H1 (cell line): ENCODE measurements around the gene PCYT1A. TPM values are rescaled to one million over a fixed set of nuclear protein-coding genes. Genes with fewer than 3 reads are reported as not detected.

ENCODE experiments used
- CTCF ChIA-PET: fragments of 300-600 bp; sonication (Branson Sonifier 250); formaldehyde crosslinking; loops from one replicate; lab custom pipeline; 2021; ENCODE audit not compliant: partially characterized antibody; lab: Charles Lee
- POLR2A ChIA-PET: fragments of 300-600 bp; sonication (Branson Sonifier 250); formaldehyde crosslinking; loops from one replicate; lab custom pipeline; 2021; ENCODE audit warnings: inconsistent platforms; ENCODE audit not compliant: partially characterized antibody; lab: Charles Lee
- DNase-seq, 2 experiments: peaks; one replicate each; pipeline versions ENCODE4 v3.0.0 to v3.0.0-alpha.2; 2010 to 2022; ENCODE audit warnings: low spot score in 2 of 2, low read depth in 1 of 2, mixed read lengths in 1 of 2
- FAIRE-seq: peaks from 2 replicates; lab custom pipeline; 2011; peaks lifted over from hg19 to GRCh38; lab: Jason Lieb, UNC
- H2AFZ ChIP-seq: 2 replicates; pipeline ENCODE4 v1.8.1; 2012; ENCODE audit warnings: low read length, inconsistent platforms
- H2AK5ac ChIP-seq: 2 replicates; pipeline ENCODE4 v1.6.1; 2013; ENCODE audit warnings: low read depth, low read length
- H2BK120ac ChIP-seq: replicated peaks from 2 replicates; pipeline ENCODE3; 2013; ENCODE audit warnings: low read depth, low read length, inconsistent platforms
- H2BK12ac ChIP-seq: 2 replicates; pipeline ENCODE4 v1.6.1; 2013; ENCODE audit warnings: low read depth, low read length
- H2BK15ac ChIP-seq: 2 replicates; pipeline ENCODE4 v1.6.1; 2013; ENCODE audit warnings: low read length
- H2BK20ac ChIP-seq: 2 replicates; pipeline ENCODE4 v1.6.1; 2013; ENCODE audit warnings: low read length
- H2BK5ac ChIP-seq: 2 replicates; pipeline ENCODE4 v1.6.1; 2013; ENCODE audit warnings: low read depth, low read length
- H3K14ac ChIP-seq: 2 replicates; pipeline ENCODE4 v1.6.1; 2013; ENCODE audit warnings: inconsistent platforms; ENCODE audit not compliant: insufficient read length
- H3K18ac ChIP-seq: 2 replicates; pipeline ENCODE4 v1.6.1; 2013; ENCODE audit warnings: low read length; ENCODE audit errors: extremely low read depth
- H3K23ac ChIP-seq: 2 replicates; pipeline ENCODE4 v1.6.1; 2013; ENCODE audit warnings: inconsistent platforms; ENCODE audit not compliant: insufficient read length
- H3K23me2 ChIP-seq: 2 replicates; pipeline ENCODE4 v1.6.1; 2013; ENCODE audit warnings: low read depth, low read length
- H3K27ac ChIP-seq: 2 replicates; pipeline ENCODE4 v1.6.1; 2011; ENCODE audit warnings: low read depth, low read length, inconsistent platforms
- H3K27me3 ChIP-seq, 4 experiments: replicated peaks in 1 of 4; 1 replicate in 1 of 4; 2 replicates in 3 of 4; pipeline versions ENCODE4 v1.6.1 to v1.8.1; 2011 to 2013; ENCODE audit warnings: low read length in 3 of 4, mild to moderate bottlenecking in 3 of 4, inconsistent platforms in 2 of 4, mixed read lengths in 2 of 4, moderate library complexity in 1 of 4; ENCODE audit not compliant: control insufficient read depth in 3 of 4, insufficient read depth in 3 of 4; ENCODE audit errors: extremely low read depth in 1 of 4
- H3K36me3 ChIP-seq, 4 experiments: 2 replicates each; pipeline versions ENCODE4 v1.6.1 to v1.8.1; 2011 to 2013; ENCODE audit warnings: mild to moderate bottlenecking in 4 of 4, low read length in 3 of 4, moderate library complexity in 2 of 4, control low read depth in 1 of 4, inconsistent platforms in 1 of 4; ENCODE audit not compliant: insufficient read depth in 4 of 4, control insufficient read depth in 2 of 4
- H3K4ac ChIP-seq: replicated peaks from 2 replicates; pipeline ENCODE3; 2013; ENCODE audit warnings: low read length, low read depth, mixed read lengths, inconsistent platforms; ENCODE audit not compliant: insufficient read length
- H3K4me1 ChIP-seq, 4 experiments: replicated peaks in 1 of 4; 1 replicate in 1 of 4; 2 replicates in 3 of 4; pipeline versions ENCODE4 v1.6.1 to v1.8.1; 2011 to 2013; ENCODE audit warnings: low read length in 3 of 4, inconsistent platforms in 2 of 4, mixed read lengths in 1 of 4; ENCODE audit not compliant: insufficient read depth in 4 of 4, control insufficient read depth in 3 of 4
- H3K4me2 ChIP-seq, 2 experiments: 2 replicates each; pipeline versions ENCODE4 v1.6.1 to v1.8.1; 2011 to 2013; ENCODE audit warnings: low read depth in 2 of 2, low read length in 2 of 2, control low read depth in 1 of 2, inconsistent platforms in 1 of 2, mild to moderate bottlenecking in 1 of 2; ENCODE audit not compliant: insufficient read depth in 1 of 2
- H3K4me3 ChIP-seq, 4 experiments: fragments of 200-600, 300-600 bp in 1 of 4; sonication (generic), shearing (Covaris generic), sonication (Bioruptor Twin) in 1 of 4; 2 replicates each; pipeline versions ENCODE4 v1.5.1 to v1.8.1; 2011 to 2016; ENCODE audit warnings: low read length in 4 of 4, low read depth in 3 of 4, control low read depth in 2 of 4, inconsistent platforms in 2 of 4, mild to moderate bottlenecking in 2 of 4, mixed read lengths in 1 of 4, moderate library complexity in 1 of 4; ENCODE audit not compliant: insufficient read depth in 2 of 4; ENCODE audit errors: extremely low read depth in 1 of 4
- H3K56ac ChIP-seq: replicated peaks from 2 replicates; pipeline ENCODE3; 2013; ENCODE audit warnings: low read depth, mild to moderate bottlenecking, mixed read lengths, low read length, inconsistent platforms; ENCODE audit not compliant: insufficient read length
- H3K79me1 ChIP-seq: 2 replicates; pipeline ENCODE4 v1.6.1; 2013; ENCODE audit warnings: low read depth, low read length, control low read depth
- H3K79me2 ChIP-seq, 2 experiments: 2 replicates each; pipeline versions ENCODE4 v1.6.1 to v1.8.1; 2012 to 2013; ENCODE audit warnings: low read length in 2 of 2, mild to moderate bottlenecking in 2 of 2, inconsistent platforms in 1 of 2; ENCODE audit not compliant: insufficient read depth in 2 of 2, control insufficient read depth in 1 of 2
- H3K9ac ChIP-seq, 4 experiments: replicated peaks in 1 of 4; 1 replicate in 1 of 4; 2 replicates in 3 of 4; pipeline versions ENCODE4 v1.6.1 to v1.8.1; 2011 to 2013; ENCODE audit warnings: low read depth in 3 of 4, low read length in 3 of 4, control low read depth in 2 of 4, mild to moderate bottlenecking in 2 of 4, moderate library complexity in 2 of 4, inconsistent platforms in 1 of 4; ENCODE audit errors: extremely low read depth in 1 of 4
- H3K9me3 ChIP-seq, 2 experiments: 2 replicates each; pipeline versions ENCODE4 v1.6.1 to v1.8.1; 2012 to 2013; ENCODE audit warnings: mild to moderate bottlenecking in 2 of 2, moderate library complexity in 2 of 2, control low read depth in 1 of 2, inconsistent platforms in 1 of 2, low read depth in 1 of 2, low read length in 1 of 2, mixed read lengths in 1 of 2; ENCODE audit not compliant: insufficient read depth in 2 of 2
- H4K20me1 ChIP-seq, 2 experiments: replicated peaks in 1 of 2; 2 replicates each; pipeline versions ENCODE3 to v1.8.1; 2011 to 2013; ENCODE audit warnings: inconsistent platforms in 2 of 2, low read length in 2 of 2, mild to moderate bottlenecking in 1 of 2; ENCODE audit not compliant: insufficient read depth in 2 of 2, control insufficient read depth in 1 of 2
- H4K5ac ChIP-seq: 2 replicates; pipeline ENCODE4 v1.6.1; 2013; ENCODE audit warnings: low read length, low read depth, mixed read lengths, inconsistent platforms; ENCODE audit not compliant: insufficient read length
- H4K8ac ChIP-seq: 2 replicates; pipeline ENCODE4 v1.8.0; 2013; ENCODE audit warnings: mild to moderate bottlenecking, moderate library complexity, low read length, inconsistent platforms; ENCODE audit not compliant: insufficient read depth; ENCODE audit errors: extremely low read depth
- H4K91ac ChIP-seq: replicated peaks from 2 replicates; pipeline ENCODE3; 2013; ENCODE audit warnings: low read length, mixed read lengths, inconsistent platforms; ENCODE audit not compliant: insufficient read length
- ASH2L ChIP-seq: fragments of 200-600, 300-600 bp; sonication (generic); IDR thresholded peaks from one replicate; pipeline ENCODE4 v1.7.1; 2017; ENCODE audit warnings: low read length
- CHD1 ChIP-seq: IDR thresholded peaks from 2 replicates; pipeline ENCODE4 v1.6.1; 2012; ENCODE audit warnings: low read depth, low read length, improper control_type of control experiment
- EZH2 ChIP-seq: fragments of 200-600 bp; sonication (generic); IDR thresholded peaks from 2 replicates; pipeline ENCODE4 v1.7.1; 2012; ENCODE audit warnings: low read depth, mild to moderate bottlenecking, moderate library complexity, low read length, inconsistent platforms; ENCODE audit not compliant: severe bottlenecking
- RBBP5 ChIP-seq: IDR thresholded peaks from 2 replicates; pipeline ENCODE4 v1.7.1; 2012; ENCODE audit warnings: low read depth, mild to moderate bottlenecking, inconsistent platforms, low read length, moderate library complexity, borderline replicate concordance
- WGBS, 2 experiments: shearing (Covaris generic) in 1 of 2; methylation state at CpG; one replicate each; pipeline versions ENCODE4 v1.1.6 to v1.1.7; 2013 to 2015; ENCODE audit warnings: low lambda C conversion rate in 2 of 2, mixed read lengths in 2 of 2, inconsistent platforms in 1 of 2, low coverage in 1 of 2, missing lambda C conversion rate in 1 of 2; ENCODE audit not compliant: insufficient replicate concordance in 2 of 2, insufficient coverage in 1 of 2, insufficient read length in 1 of 2; ENCODE audit errors: extremely low coverage in 1 of 2, missing lambda C conversion rate in 1 of 2; 5-methylcytosine and 5-hydroxymethylcytosine counted together
- polyA plus RNA-seq, 7 experiments: library from polyadenylated mRNA; depleted of rRNA in 3 of 7; stranded (reverse) in 5 of 7; unstranded in 2 of 7; fragments of >200 nt in 5 of 7; fragments of 200-250 nt in 2 of 7; gene quantifications; 1 replicate in 5 of 7; 2 replicates in 1 of 7; 4 replicates in 1 of 7; pipeline versions ENCODE4 v1.2.1 to v1.2.3, GENCODE V29; 2011 to 2013; ENCODE audit warnings: missing spikeins in 2 of 7, mixed read lengths in 2 of 7
- total RNA-seq: library from RNA; stranded (reverse); fragmentation: NEBNext Ultra II Directional; extraction: Animal tissue kit (Norgen Biotek cat#: 25700); gene quantifications from 2 replicates; pipeline ENCODE4 v1.2.1, GENCODE V29; 2021

PCYT1A gene
- total and polyA plus RNA-seq, 2 of the 8 experiments (the other 6 are each of a cell fraction or from before 2014, with no cell fraction given): 19.9 to 31.8 TPM

GRCh38 chr3:196216681-196217211, 70.8 kb downstream of the PCYT1A start:
- Histone ChIP-seq H4K5ac (peak overlapping the region; percentile 2), H3K56ac (no peak overlapping the region), H3K9me3 (no peaks in the 10 kb centered on the region), H3K27ac (no peak overlapping the region), H3K36me3 (no peaks in the 10 kb centered on the region), H3K9ac (peak overlapping the region in 2 of 4 experiments; percentile 14 to 39; a peak in 2 of 7 replicates), H4K8ac (peak overlapping the region; percentile 45), H3K79me2 (no peaks in the 10 kb centered on the region), H2AK5ac (no peak overlapping the region), H3K14ac (peak overlapping the region; percentile 38), H2BK12ac (peak overlapping the region; percentile 68; the same call in 1 of the 2 replicates), H3K27me3 (no peaks in the 10 kb centered on the region), H3K23ac (no peak overlapping the region), H3K4me1 (peaks cover 0 to 19% (median 11%) of the 10 kb centered on the region in 4 experiments; a peak in 6 of 7 replicates), H4K91ac (peak overlapping the region; percentile 84), H3K4me3 (peak overlapping the region; percentile 22 to 64 (median 53)), H2BK20ac (no peak overlapping the region), H3K4ac (peak overlapping the region; percentile 94), H3K79me1 (no peaks in the 10 kb centered on the region), H2BK5ac (peak overlapping the region; percentile 75; the same call in 1 of the 2 replicates), H3K4me2 (peak overlapping the region; percentile 78 to 92), H2BK15ac (no peak overlapping the region), H4K20me1 (no peaks in the 10 kb centered on the region), H2AFZ (peak overlapping the region; percentile 82), H3K23me2 (peaks cover 2% of the 10 kb centered on the region; the same call in 1 of the 2 replicates), H3K18ac (peak overlapping the region; percentile 48), H2BK120ac (no peak overlapping the region)
- ChIA-PET CTCF (interaction anchor here (1.5 kb wide), 1 partner anchor 143 kb away, joined by 3 read pairs; no protein-coding TSS in a partner anchor), POLR2A (interaction anchor here (0.8 to 3.9 kb wide), 4 partner anchors 8 to 101 kb away, joined by 3 to 15 read pairs (median 4); partner anchors contain the start of gene DYNLT2B)
- peak; percentile 30 for TF ChIP-seq EZH2
- TF ChIP-seq RBBP5: 0 out of 2 replicates have a peak, but pooled peaks have one; percentile 30
- TF ChIP-seq ASH2L: peak; percentile 47
- TF ChIP-seq CHD1: no peak
- WGBS, 2 experiments: 19% methylated on average over 23 of the region's 25 CpGs; no CpG with 5 or more reads in 1 of the 2 experiments
- FAIRE-seq: no peak
- DNase-seq: peak in 1 of 2 experiments; percentile 69
